ENCODE results near the gene PLOD2. TPM values are rescaled to one million over a fixed set of nuclear protein-coding genes. Genes with fewer than 3 reads are reported as not detected.

Gene PLOD2
- total RNA-seq, 2 experiments from 2014 or later: 0.65 to 2.0 TPM

GRCh38 chr3:146187334-146187950 is 26.5 kb upstream of the PLOD2 start:
- POLR2A ChIA-PET: no interaction called here
- intact Hi-C loops (cut with micrococcal nuclease): loop anchor here (10.0 kb wide), 1 partner anchor 123 kb away; no protein-coding TSS in a partner anchor

GRCh38 chr3:146184241-146185015 is 23.4 kb upstream of the PLOD2 start:
- POLR2A ChIA-PET: no interaction called here
- Mint-ChIP-seq H3K36me3 (ENCODE audit: low read depth) (no peaks in the 10 kb centered on the region), H3K4me1 (ENCODE audit: low read depth) (no peaks in the 10 kb centered on the region), H3K27ac (no peak overlapping the region), H3K4me3 (no peak overlapping the region), H3K27me3 (peaks cover 3% of the 10 kb centered on the region), H3K9me3 (no peaks in the 10 kb centered on the region)
- ATAC-seq (no peak), DNase-seq (no peak)
- no peak for TF ChIP-seq CTCF (IDR thresholded peaks at IDR 0.05)
- CTCF ChIA-PET: interaction anchor here (1.2 kb wide), 1 partner anchor 80 kb away, joined by 3 read pairs; no protein-coding TSS in a partner anchor
- intact Hi-C loops (cut with micrococcal nuclease): loop anchor here (10.0 kb wide), 1 partner anchor 120 kb away; no protein-coding TSS in a partner anchor

More at GRCh38 chr3:146187334-146187950, 26.5 kb upstream of the PLOD2 start:
- DNase-seq (peak; percentile 23), ATAC-seq (no peak)
- Mint-ChIP-seq H3K27me3 (peaks cover 4% of the 10 kb centered on the region), H3K9me3 (no peaks in the 10 kb centered on the region), H3K36me3 (ENCODE audit: low read depth) (no peaks in the 10 kb centered on the region), H3K4me1 (ENCODE audit: low read depth) (no peaks in the 10 kb centered on the region), H3K27ac (no peak overlapping the region), H3K4me3 (no peak overlapping the region)
- TF ChIP-seq CTCF (IDR thresholded peaks at IDR 0.05): no peak
- CTCF ChIA-PET: interaction anchor here (1.2 to 4.2 kb wide), 3 partner anchors 12 to 123 kb away, joined by 3 to 40 read pairs (median 3); partner anchors contain the start of gene PLOD2

- ATAC-seq: no peak
- Mint-ChIP-seq H3K4me3 (no peak overlapping the region), H3K27ac (no peak overlapping the region), H3K27me3 (peaks cover 1% of the 10 kb centered on the region), H3K4me1 (ENCODE audit: low read depth) (no peaks in the 10 kb centered on the region), H3K9me3 (no peaks in the 10 kb centered on the region), H3K36me3 (ENCODE audit: low read depth) (no peaks in the 10 kb centered on the region)
- no peak for TF ChIP-seq CTCF (IDR thresholded peaks at IDR 0.05)
- DNase-seq: no peak
- POLR2A ChIA-PET: no interaction called here
- CTCF ChIA-PET: no interaction called here
- intact Hi-C loops (cut with micrococcal nuclease): loop anchor here (10.0 kb wide), 1 partner anchor 116 kb away; no protein-coding TSS in a partner anchor
These were observed 20.2 kb upstream of the PLOD2 start for GRCh38 chr3:146181216-146181615.

- no peak for DNase-seq
- CTCF ChIA-PET: no interaction called here
- intact Hi-C loops (cut with micrococcal nuclease): loop anchor here (10.0 kb wide), 1 partner anchor 116 kb away; no protein-coding TSS in a partner anchor
- H3K4me1 Mint-ChIP-seq (ENCODE audit: low read depth): no peaks in the 10 kb centered on the region
- TF ChIP-seq CTCF (IDR thresholded peaks at IDR 0.05): no peak
- H3K36me3 Mint-ChIP-seq (ENCODE audit: low read depth): no peaks in the 10 kb centered on the region
- ATAC-seq: no peak
- no peak overlapping the region for H3K4me3 Mint-ChIP-seq
- POLR2A ChIA-PET: no interaction called here
- peaks cover 1% of the 10 kb centered on the region for H3K27me3 Mint-ChIP-seq
- H3K9me3 Mint-ChIP-seq: no peaks in the 10 kb centered on the region
- H3K27ac Mint-ChIP-seq: no peak overlapping the region
These were observed 19.4 kb upstream of the PLOD2 start for GRCh38 chr3:146180376-146180775.

All from activated CD8-positive, alpha-beta T cell treated with anti-CD3 and anti-CD28 coated beads for 36 hours (primary cell).